ENCODE measurements around the gene CNGA3. TPM values are rescaled to one million over a fixed set of nuclear protein-coding genes. Genes with fewer than 3 reads are reported as not detected.

Gene CNGA3
- total RNA-seq, 1 experiment from 2014 or later = not detected

DNA sequence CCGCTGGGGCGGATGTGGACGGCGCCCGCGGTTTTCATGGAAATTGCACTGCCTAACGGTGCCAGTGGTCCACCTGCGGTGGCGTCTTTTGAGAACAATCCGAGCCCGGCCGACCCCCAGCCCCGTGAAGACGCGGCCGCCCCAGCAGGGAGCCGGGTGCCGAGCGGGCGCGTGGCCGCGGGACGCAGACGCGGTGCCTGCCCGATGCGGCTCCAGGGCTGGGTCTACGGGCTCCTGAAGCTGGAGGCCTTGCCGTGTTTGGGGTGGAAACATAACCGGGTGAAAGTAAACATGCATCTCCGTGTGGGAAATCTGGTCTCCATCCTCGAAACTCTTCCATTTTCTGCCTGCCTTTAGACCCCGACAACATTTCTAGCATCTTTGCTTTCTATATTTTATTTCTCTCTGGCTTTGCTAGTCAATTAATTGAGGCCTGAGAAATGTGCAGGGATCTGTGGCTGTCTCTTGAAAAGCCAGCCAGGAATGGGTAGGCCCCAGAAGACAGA is 99.0 kb downstream of the CNGA3 start:
- intact Hi-C loops (cut with micrococcal nuclease; ENCODE audit: unreplicated experiment) = loop anchor here (5.0 kb wide), 1 partner anchor 37 kb away; no protein-coding TSS in a partner anchor
- Mint-ChIP-seq H3K27me3 (ENCODE audit: unreplicated experiment) (no peaks in the 10 kb centered on the region), H3K27ac (ENCODE audit: unreplicated experiment) (peak overlapping the region; percentile 37), H3K36me3 (ENCODE audit: insufficient read depth, unreplicated experiment) (peaks cover 21% of the 10 kb centered on the region), H3K4me3 (ENCODE audit: low read depth, unreplicated experiment) (peak overlapping the region; percentile 91), H3K9me3 (ENCODE audit: low read depth, unreplicated experiment) (no peaks in the 10 kb centered on the region), H3K4me1 (ENCODE audit: low read depth, unreplicated experiment) (peaks cover 45% of the 10 kb centered on the region)
- CTCF ChIA-PET = no interaction called here
- TF ChIP-seq CTCF (IDR thresholded peaks at IDR 0.05; ENCODE audit: unreplicated experiment) = no peak
- DNase-seq = no peak
- no TSS peak for BruUV-seq (replicated peaks)

- peak; percentile 42 for DNase-seq
- H3K9me3 Mint-ChIP-seq (ENCODE audit: low read depth, unreplicated experiment) = no peaks in the 10 kb centered on the region
- TF ChIP-seq CTCF (IDR thresholded peaks at IDR 0.05; ENCODE audit: unreplicated experiment) = no peak
Observed at GRCh38 chr2:98445683-98446581, 99.7 kb downstream of the CNGA3 start.

DNA sequence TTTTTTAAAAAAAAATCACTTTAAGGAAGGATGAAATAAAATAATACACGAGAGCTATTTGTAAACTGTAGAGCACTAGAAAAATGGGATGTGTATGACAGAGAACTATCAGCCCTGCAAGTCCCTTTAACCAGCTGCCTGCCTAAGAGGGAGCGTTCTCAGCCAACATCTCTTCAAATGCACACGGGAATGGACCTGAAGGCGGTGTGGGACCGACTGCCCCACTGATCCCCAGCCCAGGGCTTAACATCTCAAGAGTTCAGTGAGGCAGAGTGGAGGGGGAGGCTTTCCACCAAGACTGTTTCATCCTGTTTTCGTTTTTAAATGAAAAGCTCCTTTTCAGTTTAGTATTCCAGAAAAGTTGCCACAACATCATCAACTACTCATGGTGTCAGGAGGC is 100.6 kb downstream of the CNGA3 start:
- no peak overlapping the region for H3K4me3 Mint-ChIP-seq (ENCODE audit: low read depth, unreplicated experiment)
- no peak for DNase-seq
- peaks cover 29% of the 10 kb centered on the region for H3K4me1 Mint-ChIP-seq (ENCODE audit: low read depth, unreplicated experiment)
- intact Hi-C loops (cut with micrococcal nuclease; ENCODE audit: unreplicated experiment) = loop anchor here (5.0 kb wide), 1 partner anchor 35 kb away; no protein-coding TSS in a partner anchor
- no peaks in the 10 kb centered on the region for H3K9me3 Mint-ChIP-seq (ENCODE audit: low read depth, unreplicated experiment)
- no peaks in the 10 kb centered on the region for H3K27me3 Mint-ChIP-seq (ENCODE audit: unreplicated experiment)
- peaks cover 21% of the 10 kb centered on the region for H3K36me3 Mint-ChIP-seq (ENCODE audit: insufficient read depth, unreplicated experiment)
- BruUV-seq (replicated peaks) = no TSS peak
- TF ChIP-seq CTCF (IDR thresholded peaks at IDR 0.05; ENCODE audit: unreplicated experiment) = no peak
- no peak overlapping the region for H3K27ac Mint-ChIP-seq (ENCODE audit: unreplicated experiment)
- CTCF ChIA-PET = interaction anchor here (0.8 to 1.0 kb wide), 2 partner anchors 8 to 10 kb away, joined by 3 read pairs; no protein-coding TSS in a partner anchor

More at GRCh38 chr2:98445683-98446581, 99.7 kb downstream of the CNGA3 start:
- intact Hi-C loops (cut with micrococcal nuclease; ENCODE audit: unreplicated experiment) = loop anchor here (5.0 kb wide), 1 partner anchor 36 kb away; no protein-coding TSS in a partner anchor
- peaks cover 38% of the 10 kb centered on the region for H3K4me1 Mint-ChIP-seq (ENCODE audit: low read depth, unreplicated experiment)
- BruUV-seq (replicated peaks) = TSS peak; percentile 21
- CTCF ChIA-PET = interaction anchor here (1.0 kb wide), 1 partner anchor 9 kb away, joined by 3 read pairs; no protein-coding TSS in a partner anchor
- peaks cover 21% of the 10 kb centered on the region for H3K36me3 Mint-ChIP-seq (ENCODE audit: insufficient read depth, unreplicated experiment)
- peak overlapping the region; percentile 91 for H3K4me3 Mint-ChIP-seq (ENCODE audit: low read depth, unreplicated experiment)
- H3K27me3 Mint-ChIP-seq (ENCODE audit: unreplicated experiment) = no peaks in the 10 kb centered on the region
- peak overlapping the region; percentile 37 for H3K27ac Mint-ChIP-seq (ENCODE audit: unreplicated experiment)

Other genes with a start within 250 kb of the CNGA3 start
- gene INPP4A, start 98.4 kb downstream of the CNGA3 start, total RNA-seq (2022) = 26.7 and 28.2 TPM in 2 replicates

Data from Calu3 (cell line).